Bronchial epithelial cell (primary cell): ENCODE results near the gene MPPE1. TPM values are rescaled to one million over a fixed set of nuclear protein-coding genes. Genes with fewer than 3 reads are reported as not detected.

Experiments used
- DNase-seq: peaks from one replicate; pipeline ENCODE4 v3.0.0-alpha.2; 2010; ENCODE audit warnings: low read depth
- FAIRE-seq: peaks from 2 replicates; lab custom pipeline; 2011; peaks lifted over from hg19 to GRCh38; lab: Jason Lieb, UNC
- H3K27me3 ChIP-seq: 2 replicates; pipeline ENCODE4 v1.5.1; 2011; ENCODE audit warnings: low read length; ENCODE audit not compliant: control insufficient read depth, insufficient read depth
- H3K36me3 ChIP-seq: 2 replicates; pipeline ENCODE4 v1.5.1; 2011; ENCODE audit warnings: low read length; ENCODE audit not compliant: control insufficient read depth, insufficient read depth
- H3K4me3 ChIP-seq: 2 replicates; pipeline ENCODE4 v1.5.1; 2011; ENCODE audit warnings: mild to moderate bottlenecking, low read depth, low read length, control low read depth
- CTCF ChIP-seq: IDR thresholded peaks from 2 replicates; pipeline ENCODE4 v1.5.1; 2011; ENCODE audit warnings: mild to moderate bottlenecking, moderate library complexity, low read length, control low read depth, inconsistent platforms; ENCODE audit not compliant: insufficient read depth, severe bottlenecking
- total RNA-seq: library from RNA; depleted of rRNA; stranded (reverse); fragments of >200 nt; gene quantifications from 2 replicates; pipeline ENCODE4 v1.2.1, GENCODE V29; 2014

The MPPE1 gene
- total RNA-seq, 1 donor from 2014 or later = 22.1 TPM

DNA sequence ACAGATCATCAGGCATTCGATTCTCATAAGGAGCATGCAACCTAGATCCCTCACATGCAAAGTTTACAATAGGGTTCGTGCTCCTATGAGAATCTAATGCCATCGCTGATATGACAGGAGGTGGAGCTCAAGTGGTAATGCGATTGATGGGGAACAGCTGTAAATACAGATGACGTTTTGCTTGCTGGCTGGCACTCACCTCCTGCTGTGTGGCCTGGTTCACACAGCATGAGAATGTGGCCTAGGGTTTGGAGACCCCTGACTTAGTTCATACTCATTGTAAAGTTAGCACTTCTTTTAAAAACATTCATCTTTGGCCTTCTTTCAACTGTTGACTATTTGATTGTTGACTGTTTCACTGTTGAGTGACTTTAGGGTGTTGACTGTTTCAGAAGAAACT lies 65.6 kb downstream of the MPPE1 start:
- no peak for TF ChIP-seq CTCF
- FAIRE-seq (no peak), DNase-seq (no peak)

DNA sequence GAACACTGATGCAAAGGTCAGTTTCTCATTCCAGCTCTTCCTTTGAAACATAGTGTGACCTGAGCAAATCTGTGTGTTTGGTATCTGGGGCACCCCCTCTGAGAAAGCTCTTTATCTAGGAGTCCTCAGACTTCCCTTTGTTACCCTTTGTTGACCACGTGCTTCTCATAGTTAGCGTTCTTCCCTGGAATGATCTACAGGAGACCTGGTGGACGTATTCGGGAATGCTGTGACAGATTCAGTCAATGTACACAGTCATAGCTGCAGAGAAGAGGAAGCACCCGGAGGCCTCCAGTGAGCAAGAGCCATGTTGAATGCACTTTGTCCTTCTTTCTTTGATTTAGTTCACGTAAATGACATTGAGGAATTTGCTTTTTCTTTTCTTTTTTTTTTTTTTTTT lies 67.6 kb downstream of the MPPE1 start:
- H3K4me3 ChIP-seq = no peak overlapping the region
- H3K27me3 ChIP-seq = no peaks in the 10 kb centered on the region
- no peaks in the 10 kb centered on the region for H3K36me3 ChIP-seq
- no peak for TF ChIP-seq CTCF
- FAIRE-seq (no peak), DNase-seq (no peak)

More for the DNA sequence above, 65.6 kb downstream of the MPPE1 start:
- H3K36me3 ChIP-seq = no peaks in the 10 kb centered on the region
- H3K4me3 ChIP-seq = no peak overlapping the region
- no peaks in the 10 kb centered on the region for H3K27me3 ChIP-seq

DNA sequence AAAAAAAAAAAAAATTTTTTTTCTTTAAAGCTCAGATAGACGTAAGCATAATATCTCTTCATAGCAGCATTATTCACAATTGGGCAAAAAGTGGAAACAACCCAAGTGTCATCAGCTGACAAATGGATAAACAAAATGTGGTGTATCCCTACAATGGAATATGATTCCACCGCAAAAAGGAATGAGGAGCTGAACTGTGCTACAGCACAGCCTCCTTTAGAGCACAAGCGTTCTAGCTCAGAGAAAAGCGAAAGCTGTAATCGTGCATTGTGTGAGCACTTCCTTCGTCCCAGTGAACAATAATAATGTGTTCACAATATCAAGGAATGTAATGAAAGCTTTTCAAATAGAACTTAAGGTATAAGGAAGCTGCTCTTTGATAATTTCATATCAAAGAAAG lies 68.6 kb downstream of the MPPE1 start:
- no peak for TF ChIP-seq CTCF
- no peak for FAIRE-seq

GRCh38 chr18:11834772-11835171 lies 73.3 kb downstream of the MPPE1 start:
- no peaks in the 10 kb centered on the region for H3K36me3 ChIP-seq
- DNase-seq = no peak
- no peak for FAIRE-seq
- TF ChIP-seq CTCF = no peak
- H3K27me3 ChIP-seq = no peaks in the 10 kb centered on the region
- no peak overlapping the region for H3K4me3 ChIP-seq

More for the DNA sequence above, 68.6 kb downstream of the MPPE1 start:
- Histone ChIP-seq H3K27me3 (no peaks in the 10 kb centered on the region), H3K36me3 (no peaks in the 10 kb centered on the region), H3K4me3 (no peak overlapping the region)
- DNase-seq = no peak

Other genes with a start within 250 kb of the MPPE1 start
- gene GNAL, start 219.1 kb downstream of the MPPE1 start, total RNA-seq = 8.8 and 10.8 TPM in 2 replicates
- gene CHMP1B, start 56.9 kb downstream of the MPPE1 start, total RNA-seq = 140 and 178 TPM in 2 replicates
- 66.1 and 91.1 TPM in 2 replicates for gene IMPA2, start 73.2 kb upstream of the MPPE1 start, total RNA-seq
- gene ANKRD62, start 185.5 kb upstream of the MPPE1 start, total RNA-seq = under 0.01 and 0.13 TPM in 2 replicates